K562 (cell line): Measurements from ENCODE around the gene PABPC3. TPM values are rescaled to one million over a fixed set of nuclear protein-coding genes. Genes with fewer than 3 reads are reported as not detected.

Source experiments
- ATAC-seq: fragments of 200-7000 bp; cut with Tn5 transposase; 3 replicates; pipeline ENCODE4 v1.9.1; 2020; ENCODE audit warnings: moderate library complexity
- BruUV-seq: library from RNA; stranded (reverse); fragments of 400-500 nt; replicated peaks from 2 replicates; lab custom pipeline; 2021; lab: Mats Ljungman, UMichigan
- CTCF ChIA-PET: fragments of 300-600 bp; formaldehyde crosslinking; extraction: SDS; loops from one replicate; lab custom pipeline; 2021; ENCODE audit warnings: low intra/inter-chr PET ratio; lab: Yijun Ruan, JAX
- POLR2A ChIA-PET: fragments of 300-600, 350-650 bp; sonication (Branson Sonifier 250); formaldehyde crosslinking; extraction: SDS; loops from one replicate; lab custom pipeline; 2021; ENCODE audit warnings: antibody characterized with exemption, inconsistent platforms; lab: Yijun Ruan, JAX
- DNase-seq, 4 experiments: peaks; one replicate each; pipeline versions ENCODE4 v3.0.0 to v3.0.0-alpha.2; 2011 to 2018; ENCODE audit warnings: low spot score in 3 of 4, mixed read lengths in 3 of 4; ENCODE audit errors: extremely low read depth in 1 of 4
- FAIRE-seq: peaks from 2 replicates; lab custom pipeline; 2011; peaks lifted over from hg19 to GRCh38; lab: Jason Lieb, UNC
- H2AFZ ChIP-seq: 2 replicates; pipeline ENCODE4 v1.6.0; 2011; ENCODE audit warnings: low read depth, low read length, control low read depth, inconsistent platforms
- H3K27ac ChIP-seq: fragments of 200-600 bp; 3 replicates; pipeline ENCODE4 v1.8.0; 2011; ENCODE audit warnings: low read depth, mild to moderate bottlenecking, control low read depth, inconsistent platforms, low read length, moderate library complexity, mixed read lengths; ENCODE audit errors: extremely low read depth
- H3K27me3 ChIP-seq, 2 experiments: fragments of 300-600 bp in 1 of 2; 2 replicates in 1 of 2; 3 replicates in 1 of 2; pipeline versions ENCODE4 v1.6.0 to v1.8.0; 2011; ENCODE audit warnings: inconsistent platforms in 2 of 2, low read length in 2 of 2, mild to moderate bottlenecking in 1 of 2, mixed read lengths in 1 of 2, moderate library complexity in 1 of 2; ENCODE audit not compliant: control insufficient read depth in 2 of 2, insufficient read depth in 2 of 2
- H3K36me3 ChIP-seq: fragments of 300-600 bp; 3 replicates; pipeline ENCODE4 v1.8.0; 2011; ENCODE audit warnings: mild to moderate bottlenecking, low read length, inconsistent platforms; ENCODE audit not compliant: control insufficient read depth, insufficient read depth
- H3K4me1 ChIP-seq, 2 experiments: fragments of 200-600 bp in 1 of 2; replicated peaks in 1 of 2; 2 replicates in 1 of 2; 3 replicates in 1 of 2; pipeline versions ENCODE4 v1.5.1 to v1.8.0; 2011; ENCODE audit warnings: inconsistent platforms in 2 of 2, low read length in 2 of 2, mild to moderate bottlenecking in 1 of 2, mixed read lengths in 1 of 2, moderate library complexity in 1 of 2; ENCODE audit not compliant: control insufficient read depth in 2 of 2, insufficient read depth in 2 of 2
- H3K4me2 ChIP-seq: 2 replicates; pipeline ENCODE4 v1.6.1; 2011; ENCODE audit warnings: low read length, control low read depth, inconsistent platforms, mixed read lengths; ENCODE audit not compliant: insufficient read depth
- H3K4me3 ChIP-seq: fragments of 200-600 bp; sonication (generic), shearing (Covaris generic); 2 replicates; pipeline ENCODE4 v1.5.1; 2016; ENCODE audit warnings: control low read depth, inconsistent platforms
- H3K79me2 ChIP-seq: fragments of 200-600 bp; 3 replicates; pipeline ENCODE4 v1.8.0; 2011; ENCODE audit warnings: low read length, inconsistent platforms; ENCODE audit not compliant: control insufficient read depth, insufficient read depth
- H3K9ac ChIP-seq, 2 experiments: 2 replicates each; pipeline versions ENCODE4 v1.6.0 to v1.6.1; 2011; ENCODE audit warnings: low read depth in 2 of 2, low read length in 2 of 2, control low read depth in 1 of 2, inconsistent platforms in 1 of 2, mild to moderate bottlenecking in 1 of 2, mixed read lengths in 1 of 2; ENCODE audit not compliant: insufficient read depth in 1 of 2
- H3K9me1 ChIP-seq: one replicate; pipeline ENCODE4 v1.6.0; 2011; ENCODE audit warnings: inconsistent platforms, mild to moderate bottlenecking, low read length, moderate library complexity; ENCODE audit not compliant: control insufficient read depth, insufficient read depth
- H3K9me3 ChIP-seq: replicated peaks from 2 replicates; pipeline ENCODE4 v1.5.1; 2011; ENCODE audit warnings: low read depth, low read length, inconsistent platforms; ENCODE audit not compliant: control insufficient read depth, insufficient read depth
- H4K20me1 ChIP-seq: replicated peaks from 2 replicates; pipeline ENCODE4 v1.6.1; 2011; ENCODE audit warnings: low read length, inconsistent platforms, mixed read lengths; ENCODE audit not compliant: control insufficient read depth, insufficient read depth
- ATF1 ChIP-seq, 2 experiments: fragments of 450-650 bp in 1 of 2; IDR thresholded peaks; 2 replicates each; pipeline ENCODE4 v1.6.1; 2016; ENCODE audit warnings: missing compliant biosample characterization in 1 of 2, missing genetic modification characterization in 1 of 2
- FOXM1 ChIP-seq, 2 experiments: fragments of 450-650 bp in 1 of 2; sonication (generic) in 1 of 2; formaldehyde crosslinking in 1 of 2; IDR thresholded peaks; 2 replicates each; pipeline versions ENCODE4 v1.6.1 to v1.9.0; 2017 to 2022; ENCODE audit warnings: low read depth in 2 of 2, mild to moderate bottlenecking in 2 of 2, missing genetic modification reagents in 1 of 2, moderate library complexity in 1 of 2
- GABPB2 ChIP-seq: fragments of 250-450 bp; sonication (Bioruptor Pico); conservative IDR thresholded peaks from 2 replicates; pipeline ENCODE4 v1.5.1; 2021; ENCODE audit warnings: mild to moderate bottlenecking
- MECOM ChIP-seq: fragments of 250-450 bp; sonication (Bioruptor Pico); IDR thresholded peaks from 2 replicates; pipeline ENCODE4 v1.8.0; 2022; ENCODE audit warnings: inconsistent platforms
- PHF21A ChIP-seq: fragments of 450-650 bp; IDR thresholded peaks from 2 replicates; pipeline ENCODE4 v1.6.1; 2017; ENCODE audit warnings: low read depth, borderline replicate concordance
- RBBP5 ChIP-seq: fragments of 200-600 bp; sonication (generic); IDR thresholded peaks from 2 replicates; pipeline ENCODE4 v1.6.1; 2012; ENCODE audit warnings: borderline replicate concordance, mild to moderate bottlenecking, low read length, control low read depth, inconsistent platforms; ENCODE audit not compliant: insufficient read depth, poor library complexity, severe bottlenecking
- USF1 ChIP-seq: sonication (generic); formaldehyde crosslinking; IDR thresholded peaks from 2 replicates; pipeline ENCODE4 v1.9.0; 2022; ENCODE audit warnings: mild to moderate bottlenecking, missing genetic modification reagents
- ZBTB17 ChIP-seq: fragments of 450-650 bp; formaldehyde crosslinking; IDR thresholded peaks from 2 replicates; pipeline ENCODE4 v1.4.0; 2020; ENCODE audit warnings: mild to moderate bottlenecking
- ZC3H8 ChIP-seq: fragments of 450-650 bp; IDR thresholded peaks from 2 replicates; pipeline ENCODE4 v1.6.1; 2017
- ZNF217 ChIP-seq: sonication (generic); formaldehyde crosslinking; IDR thresholded peaks from 2 replicates; pipeline ENCODE4 v1.8.0; 2022; ENCODE audit warnings: mild to moderate bottlenecking, missing genetic modification reagents
- ZNF449 ChIP-seq: fragments of 250-450 bp; sonication (Bioruptor Pico); IDR thresholded peaks from 2 replicates; pipeline ENCODE4 v1.8.0; 2022; ENCODE audit warnings: moderate library complexity, mild to moderate bottlenecking, inconsistent platforms
- ZNF644 ChIP-seq: fragments of 200-800 bp; sonication (Bioruptor generic); IDR thresholded peaks from 2 replicates; pipeline ENCODE4 v1.6.1; 2016; ENCODE audit warnings: low read depth, missing genetic modification characterization, missing compliant biosample characterization
- ZNF695 ChIP-seq: fragments of 450-650 bp; formaldehyde crosslinking; IDR thresholded peaks from 2 replicates; pipeline ENCODE4 v1.4.0; 2020; ENCODE audit warnings: mild to moderate bottlenecking, moderate library complexity
- ZNF76 ChIP-seq: fragments of 250-450 bp; sonication (Bioruptor Pico); IDR thresholded peaks from 2 replicates; pipeline ENCODE4 v1.4.0; 2020; ENCODE audit warnings: mild to moderate bottlenecking, moderate library complexity, borderline replicate concordance
- WGBS: fragments of 100-300 bp; shearing (Covaris generic); methylation state at CpG from one replicate; pipeline ENCODE4 v1.1.6; 2016; ENCODE audit warnings: low coverage, mixed read lengths; ENCODE audit not compliant: insufficient coverage; ENCODE audit errors: missing lambda C conversion rate; 5-methylcytosine and 5-hydroxymethylcytosine counted together
- in situ Hi-C: fragments of 300-500 bp; cut with MboI; formaldehyde crosslinking; loops from 4 replicates; pipeline ENCODE4 v1.15.0; 2018; ENCODE audit warnings: inconsistent platforms, mixed read lengths
- intact Hi-C: fragments of 100-400 bp; cut with micrococcal nuclease; formaldehyde crosslinking; loops from 2 replicates; pipeline ENCODE4 v1.14.2; 2022
- polyA plus RNA-seq, 8 experiments: library from polyadenylated mRNA; depleted of rRNA in 4 of 8; stranded (reverse) in 5 of 8; unstranded in 3 of 8; fragments of >200 nt; fragmentation: Nextera tagmentation in 2 of 8; fragmentation: Illumina TruSeq in 1 of 8; extraction: Ambion mirVana in 2 of 8; extraction: Trizol in 1 of 8; gene quantifications; 2 replicates each; pipeline versions ENCODE4 v1.2.1 to v1.2.3, GENCODE V29; 2011 to 2014; ENCODE audit warnings: inconsistent platforms in 1 of 8, missing spikeins in 1 of 8
- total RNA-seq, 7 experiments: library from RNA; depleted of rRNA in 6 of 7; stranded (reverse); fragments of >200 nt in 6 of 7; fragmentation: Illumina TruSeq in 2 of 7; extraction: Trizol in 2 of 7; gene quantifications; 2 replicates each; pipeline versions ENCODE4 v1.2.1 to v1.2.3, GENCODE V29; 2011 to 2021; ENCODE audit warnings: low replicate concordance in 1 of 7
- TF ChIP-seq, protein P1 (sequence below): fragments of 450-650 bp; IDR thresholded peaks from 2 replicates; pipeline ENCODE4 v1.6.1; 2016; ENCODE audit warnings: antibody characterized with exemption
- TF ChIP-seq, protein P2 (sequence below), 2 experiments: IDR thresholded peaks; 2 replicates each; pipeline ENCODE4 v1.6.1; 2011; ENCODE audit warnings: borderline replicate concordance in 1 of 2, control low read depth in 1 of 2, low read depth in 1 of 2, low read length in 1 of 2, mild to moderate bottlenecking in 1 of 2, mixed read lengths in 1 of 2, moderate library complexity in 1 of 2; ENCODE audit not compliant: insufficient read depth in 1 of 2, insufficient read length in 1 of 2, poor library complexity in 1 of 2, severe bottlenecking in 1 of 2; ENCODE audit errors: extremely low read depth in 1 of 2

Gene PABPC3
- total and polyA plus RNA-seq, 9 of the 15 experiments (the other 6 are each of a cell fraction or from before 2014, with no cell fraction given), result 0.05 to 0.80 (median 0.25) TPM

GRCh38 chr13:25069911-25070310 lies 26.0 kb upstream of the PABPC3 start:
- ChIA-PET POLR2A (no interaction called here), CTCF (no interaction called here)
- Histone ChIP-seq H4K20me1 (no peaks in the 10 kb centered on the region), H3K36me3 (no peaks in the 10 kb centered on the region), H3K4me1 (peaks cover 0 to 12% of the 10 kb centered on the region in 2 experiments; a peak in 3 of 5 replicates), H3K4me2 (no peak overlapping the region), H3K27me3 (peaks cover 5 to 27% of the 10 kb centered on the region in 2 experiments; a peak in 3 of 5 replicates), H3K4me3 (no peak overlapping the region), H3K79me2 (no peaks in the 10 kb centered on the region), H3K9ac (no peak overlapping the region), H2AFZ (0 out of 2 replicates have a peak overlapping the region, but pooled peaks have one; percentile 45), H3K9me1 (no peaks in the 10 kb centered on the region), H3K9me3 (no peaks in the 10 kb centered on the region), H3K27ac (no peak overlapping the region)
- DNase-seq (no peak), FAIRE-seq (no peak), ATAC-seq (no peak)
- BruUV-seq, result no TSS peak
- TF ChIP-seq ATF1 (CRISPR knock-in tag; IDR thresholded peaks at IDR 0.05) (no peak), ATF1 (tag; IDR thresholded peaks at IDR 0.05) (no peak), ZC3H8 (no peak), MECOM (CRISPR knock-in tag) (no peak), GABPB2 (CRISPR knock-in tag) (no peak), ZNF695 (CRISPR knock-in tag) (no peak), ZNF644 (tag) (no peak), ZBTB17 (CRISPR knock-in tag) (no peak), ZNF449 (CRISPR knock-in tag) (no peak), USF1 (CRISPR knock-in tag) (no peak), ZNF76 (CRISPR knock-in tag) (no peak), FOXM1 (IDR thresholded peaks at IDR 0.05; ENCODE audit: low read depth) (no peak), FOXM1 (CRISPR knock-in tag; IDR thresholded peaks at IDR 0.05; ENCODE audit: low read depth) (no peak), ZNF217 (CRISPR knock-in tag) (no peak), RBBP5 (no peak), PHF21A (no peak)
- TF ChIP-seq, protein P1, sequence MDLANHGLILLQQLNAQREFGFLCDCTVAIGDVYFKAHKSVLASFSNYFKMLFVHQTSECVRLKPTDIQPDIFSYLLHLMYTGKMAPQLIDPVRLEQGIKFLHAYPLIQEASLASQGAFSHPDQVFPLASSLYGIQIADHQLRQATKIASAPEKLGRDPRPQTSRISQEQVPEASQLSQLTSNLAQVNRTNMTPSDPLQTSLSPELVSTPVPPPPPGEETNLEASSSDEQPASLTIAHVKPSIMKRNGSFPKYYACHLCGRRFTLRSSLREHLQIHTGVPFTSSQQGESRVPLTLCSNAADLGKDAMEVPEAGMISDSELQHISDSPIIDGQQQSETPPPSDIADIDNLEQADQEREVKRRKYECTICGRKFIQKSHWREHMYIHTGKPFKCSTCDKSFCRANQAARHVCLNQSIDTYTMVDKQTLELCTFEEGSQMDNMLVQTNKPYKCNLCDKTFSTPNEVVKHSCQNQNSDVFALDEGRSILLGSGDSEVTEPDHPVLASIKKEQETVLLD, result no peak
- TF ChIP-seq, protein P2, sequence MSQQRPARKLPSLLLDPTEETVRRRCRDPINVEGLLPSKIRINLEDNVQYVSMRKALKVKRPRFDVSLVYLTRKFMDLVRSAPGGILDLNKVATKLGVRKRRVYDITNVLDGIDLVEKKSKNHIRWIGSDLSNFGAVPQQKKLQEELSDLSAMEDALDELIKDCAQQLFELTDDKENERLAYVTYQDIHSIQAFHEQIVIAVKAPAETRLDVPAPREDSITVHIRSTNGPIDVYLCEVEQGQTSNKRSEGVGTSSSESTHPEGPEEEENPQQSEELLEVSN (IDR thresholded peaks at IDR 0.05; ENCODE audit: borderline replicate concordance in 1 of 2, extremely low read depth in 1 of 2, insufficient read depth in 1 of 2, insufficient read length in 1 of 2, low read depth in 1 of 2, low read length in 1 of 2, poor library complexity in 1 of 2, severe bottlenecking in 1 of 2), result no peak
- intact Hi-C loops (loop anchor here (10.0 kb wide), 1 partner anchor 45 kb away; no protein-coding TSS in a partner anchor), in situ Hi-C loops (no loop called here)
- 14% methylated on average over 8 of the region's 8 CpGs for WGBS
